HEK293 (cell line): ENCODE measurements around the gene MTA1.

Experiments
- CTCF ChIA-PET: fragments of 350-600 bp; formaldehyde crosslinking; extraction: SDS; loops from one replicate; lab custom pipeline; 2021; ENCODE audit warnings: antibody characterized with exemption; lab: Yijun Ruan, JAX
- POLR2A ChIA-PET: fragments of 300-600 bp; formaldehyde crosslinking; extraction: SDS; loops from one replicate; lab custom pipeline; 2020; ENCODE audit warnings: antibody characterized with exemption, inconsistent platforms; lab: Yijun Ruan, JAX
- H3K27ac ChIP-seq: fragments of 200-500 bp; sonication (Bioruptor generic); 2 replicates; pipeline ENCODE4 v1.5.1; 2014; ENCODE audit warnings: low read depth, low read length, control low read depth, inconsistent platforms; ENCODE audit errors: extremely low read depth
- H3K36me3 ChIP-seq, 2 experiments: fragments of 200-500 bp in 1 of 2; sonication (Bioruptor generic) in 1 of 2; 1 replicate in 1 of 2; 2 replicates in 1 of 2; pipeline ENCODE4 v1.5.1; 2014 to 2017; ENCODE audit warnings: inconsistent platforms in 2 of 2, low read length in 2 of 2; ENCODE audit not compliant: control insufficient read depth in 2 of 2, insufficient read depth in 1 of 2
- H3K4me1 ChIP-seq: fragments of 200-500 bp; sonication (Bioruptor generic); 2 replicates; pipeline ENCODE4 v1.5.1; 2014; ENCODE audit warnings: mild to moderate bottlenecking, low read length, inconsistent platforms; ENCODE audit not compliant: control insufficient read depth, insufficient read depth
- H3K4me3 ChIP-seq: 2 replicates; pipeline ENCODE4 v1.5.1; 2011; ENCODE audit warnings: low read depth, mild to moderate bottlenecking, control low read depth, low read length, moderate library complexity
- H3K9me3 ChIP-seq: fragments of 200-500 bp; sonication (Bioruptor generic); 2 replicates; pipeline ENCODE4 v1.5.1; 2014; ENCODE audit warnings: low read depth, low read length, inconsistent platforms; ENCODE audit not compliant: control insufficient read depth, insufficient read depth
- BCL11A ChIP-seq: fragments of 450-650 bp; formaldehyde crosslinking; IDR thresholded peaks from 2 replicates; pipeline ENCODE4 v1.5.1; 2016; ENCODE audit warnings: low read depth, missing biosample characterization, missing genetic modification characterization
- GLIS1 ChIP-seq: fragments of 450-650 bp; formaldehyde crosslinking; IDR thresholded peaks from 2 replicates; pipeline ENCODE4 v1.5.1; 2016; ENCODE audit warnings: missing biosample characterization, missing genetic modification characterization
- GLIS2 ChIP-seq: fragments of 450-650 bp; formaldehyde crosslinking; IDR thresholded peaks from 2 replicates; pipeline ENCODE4 v1.5.1; 2016; ENCODE audit warnings: missing biosample characterization, missing genetic modification characterization
- HOXD13 ChIP-seq: sonication (generic); formaldehyde crosslinking; IDR thresholded peaks from 2 replicates; pipeline ENCODE4 v1.8.0; 2022; ENCODE audit warnings: missing genetic modification reagents, borderline replicate concordance
- KLF8 ChIP-seq: fragments of 450-650 bp; formaldehyde crosslinking; IDR thresholded peaks from 2 replicates; pipeline ENCODE4 v1.5.1; 2016; ENCODE audit warnings: missing biosample characterization, missing genetic modification characterization
- MYNN ChIP-seq: fragments of 450-650 bp; formaldehyde crosslinking; IDR thresholded peaks from 2 replicates; pipeline ENCODE4 v1.5.1; 2016; ENCODE audit warnings: missing biosample characterization, missing genetic modification characterization, borderline replicate concordance
- REST ChIP-seq: fragments of 450-650 bp; formaldehyde crosslinking; IDR thresholded peaks from 2 replicates; pipeline ENCODE4 v1.5.1; 2016; ENCODE audit warnings: missing biosample characterization, missing genetic modification characterization
- SCRT1 ChIP-seq: fragments of 450-650 bp; formaldehyde crosslinking; IDR thresholded peaks from 2 replicates; pipeline ENCODE4 v1.5.1; 2016; ENCODE audit warnings: missing biosample characterization, missing genetic modification characterization, borderline replicate concordance
- SCRT2 ChIP-seq: fragments of 450-650 bp; formaldehyde crosslinking; IDR thresholded peaks from 2 replicates; pipeline ENCODE4 v1.5.1; 2016; ENCODE audit warnings: missing biosample characterization, missing genetic modification characterization
- SP3 ChIP-seq: fragments of 450-650 bp; formaldehyde crosslinking; IDR thresholded peaks from 2 replicates; pipeline ENCODE4 v1.5.1; 2016; ENCODE audit warnings: missing biosample characterization, missing genetic modification characterization
- ZFHX2 ChIP-seq: fragments of 450-650 bp; formaldehyde crosslinking; conservative IDR thresholded peaks from 2 replicates; pipeline ENCODE4 v1.5.1; 2016; ENCODE audit warnings: missing biosample characterization, missing genetic modification characterization
- ZFP69B ChIP-seq: fragments of 450-650 bp; formaldehyde crosslinking; IDR thresholded peaks from 2 replicates; pipeline ENCODE4 v1.5.1; 2016; ENCODE audit warnings: missing biosample characterization, missing genetic modification characterization
- ZIC2 ChIP-seq: fragments of 450-650 bp; formaldehyde crosslinking; IDR thresholded peaks from 2 replicates; pipeline ENCODE4 v1.5.1; 2016; ENCODE audit warnings: missing biosample characterization, missing genetic modification characterization
- ZNF169 ChIP-seq: fragments of 450-650 bp; formaldehyde crosslinking; IDR thresholded peaks from 2 replicates; pipeline ENCODE4 v1.5.1; 2016; ENCODE audit warnings: missing biosample characterization, missing genetic modification characterization
- ZNF292 ChIP-seq: fragments of 450-650 bp; formaldehyde crosslinking; IDR thresholded peaks from 2 replicates; pipeline ENCODE4 v1.5.1; 2016; ENCODE audit warnings: low read depth, missing biosample characterization, missing genetic modification characterization, borderline replicate concordance
- ZNF335 ChIP-seq: fragments of 450-650 bp; formaldehyde crosslinking; conservative IDR thresholded peaks from 2 replicates; pipeline ENCODE4 v1.5.1; 2016; ENCODE audit warnings: missing biosample characterization, missing genetic modification characterization
- ZNF426 ChIP-seq: fragments of 450-650 bp; formaldehyde crosslinking; IDR thresholded peaks from 2 replicates; pipeline ENCODE4 v1.5.1; 2017; ENCODE audit warnings: missing biosample characterization, missing genetic modification characterization, mild to moderate bottlenecking, inconsistent platforms, moderate library complexity
- ZNF513 ChIP-seq: fragments of 450-650 bp; IDR thresholded peaks from 2 replicates; pipeline ENCODE4 v1.5.1; 2018; ENCODE audit warnings: missing biosample characterization, missing genetic modification characterization
- ZNF654 ChIP-seq: fragments of 450-650 bp; formaldehyde crosslinking; IDR thresholded peaks from 2 replicates; pipeline ENCODE4 v1.5.1; 2016; ENCODE audit warnings: low read depth, missing biosample characterization, missing genetic modification characterization
- ZNF768 ChIP-seq: fragments of 450-650 bp; formaldehyde crosslinking; IDR thresholded peaks from 2 replicates; pipeline ENCODE4 v1.5.1; 2018; ENCODE audit warnings: missing biosample characterization, mild to moderate bottlenecking, missing genetic modification characterization
- ZSCAN30 ChIP-seq: fragments of 450-650 bp; IDR thresholded peaks from 2 replicates; pipeline ENCODE4 v1.5.1; 2018; ENCODE audit warnings: missing biosample characterization, mild to moderate bottlenecking, missing genetic modification characterization, moderate library complexity
- TF ChIP-seq, protein P1 (sequence below): fragments of 450-650 bp; formaldehyde crosslinking; IDR thresholded peaks from 2 replicates; pipeline ENCODE4 v1.5.0; 2017; ENCODE audit warnings: missing biosample characterization, missing genetic modification characterization, borderline replicate concordance

Gene MTA1

DNA sequence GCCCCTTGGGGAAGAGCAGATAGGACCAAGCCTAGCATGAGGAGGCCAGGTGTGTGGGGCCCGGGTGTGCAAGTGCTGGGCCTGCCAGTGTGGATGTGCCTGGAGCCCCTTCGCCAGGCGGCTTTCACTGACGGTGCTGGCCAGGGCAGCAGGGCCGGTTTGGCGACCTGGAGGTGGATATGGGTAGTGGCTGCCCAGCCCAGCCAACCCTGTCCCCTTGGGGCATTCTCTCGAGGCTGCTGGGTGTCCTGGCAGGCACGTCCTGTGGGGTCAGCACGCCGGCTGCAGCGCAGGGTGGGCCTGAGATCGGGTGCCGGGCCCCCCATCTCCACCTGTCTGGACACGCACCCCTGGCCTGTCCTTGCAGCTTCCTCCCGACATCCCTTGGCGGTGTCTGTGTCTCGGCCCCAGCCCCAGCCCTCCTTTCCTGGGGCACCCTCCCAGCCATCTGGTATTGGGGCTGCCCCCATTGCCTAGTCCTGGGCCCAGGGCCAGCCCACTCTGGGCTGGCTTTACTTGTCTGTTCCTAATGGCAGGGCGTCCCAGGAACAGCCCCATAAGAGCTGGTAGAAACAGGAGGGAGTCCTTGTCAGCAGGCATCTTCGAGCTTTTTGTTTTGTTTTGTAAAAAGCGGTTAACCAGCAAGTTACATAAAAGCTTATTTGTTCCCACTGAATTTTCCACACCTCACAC lies 47.8 kb downstream of the MTA1 start (continued):
- TF ChIP-seq, protein P1, sequence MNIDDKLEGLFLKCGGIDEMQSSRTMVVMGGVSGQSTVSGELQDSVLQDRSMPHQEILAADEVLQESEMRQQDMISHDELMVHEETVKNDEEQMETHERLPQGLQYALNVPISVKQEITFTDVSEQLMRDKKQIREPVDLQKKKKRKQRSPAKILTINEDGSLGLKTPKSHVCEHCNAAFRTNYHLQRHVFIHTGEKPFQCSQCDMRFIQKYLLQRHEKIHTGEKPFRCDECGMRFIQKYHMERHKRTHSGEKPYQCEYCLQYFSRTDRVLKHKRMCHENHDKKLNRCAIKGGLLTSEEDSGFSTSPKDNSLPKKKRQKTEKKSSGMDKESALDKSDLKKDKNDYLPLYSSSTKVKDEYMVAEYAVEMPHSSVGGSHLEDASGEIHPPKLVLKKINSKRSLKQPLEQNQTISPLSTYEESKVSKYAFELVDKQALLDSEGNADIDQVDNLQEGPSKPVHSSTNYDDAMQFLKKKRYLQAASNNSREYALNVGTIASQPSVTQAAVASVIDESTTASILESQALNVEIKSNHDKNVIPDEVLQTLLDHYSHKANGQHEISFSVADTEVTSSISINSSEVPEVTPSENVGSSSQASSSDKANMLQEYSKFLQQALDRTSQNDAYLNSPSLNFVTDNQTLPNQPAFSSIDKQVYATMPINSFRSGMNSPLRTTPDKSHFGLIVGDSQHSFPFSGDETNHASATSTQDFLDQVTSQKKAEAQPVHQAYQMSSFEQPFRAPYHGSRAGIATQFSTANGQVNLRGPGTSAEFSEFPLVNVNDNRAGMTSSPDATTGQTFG (tag by site-specific recombination), result no peak
- no peak for TF ChIP-seq ZSCAN30 (tag by site-specific recombination)
- TF ChIP-seq ZNF513 (tag by site-specific recombination), result no peak
- TF ChIP-seq ZFP69B (tag by site-specific recombination), result peak; percentile 21; the same call in 1 of the 2 replicates

DNA sequence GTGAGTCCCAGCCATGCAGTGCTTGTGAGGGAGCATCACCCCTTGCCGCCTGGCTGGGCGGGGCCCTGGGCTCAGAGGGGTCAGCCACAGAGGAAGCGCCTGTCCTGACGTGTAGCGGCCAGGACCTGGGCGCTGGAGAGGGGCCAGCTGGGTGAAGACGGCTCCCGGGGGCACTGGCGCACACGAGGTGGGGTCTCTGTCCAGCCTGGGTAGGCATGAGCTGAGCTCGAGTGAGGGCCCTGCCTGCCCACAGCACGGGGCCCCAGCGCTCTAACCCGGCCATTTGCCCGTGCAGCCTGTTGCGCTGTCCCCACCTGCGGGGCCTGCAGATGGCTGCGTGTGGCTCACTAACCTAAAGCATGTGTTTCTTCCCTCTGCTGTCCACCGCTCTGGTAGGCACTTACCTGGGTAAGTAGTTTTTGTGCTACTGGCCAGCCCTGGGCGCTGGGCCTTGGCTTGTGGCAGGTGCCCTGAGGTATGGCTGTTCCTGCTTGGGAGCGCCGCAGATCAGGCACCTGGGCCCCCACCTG lies 48.4 kb downstream of the MTA1 start:
- POLR2A ChIA-PET, result no interaction called here
- peaks cover 0 to 67% of the 10 kb centered on the region in 2 experiments; a peak in 1 of 3 replicates for H3K36me3 ChIP-seq

DNA sequence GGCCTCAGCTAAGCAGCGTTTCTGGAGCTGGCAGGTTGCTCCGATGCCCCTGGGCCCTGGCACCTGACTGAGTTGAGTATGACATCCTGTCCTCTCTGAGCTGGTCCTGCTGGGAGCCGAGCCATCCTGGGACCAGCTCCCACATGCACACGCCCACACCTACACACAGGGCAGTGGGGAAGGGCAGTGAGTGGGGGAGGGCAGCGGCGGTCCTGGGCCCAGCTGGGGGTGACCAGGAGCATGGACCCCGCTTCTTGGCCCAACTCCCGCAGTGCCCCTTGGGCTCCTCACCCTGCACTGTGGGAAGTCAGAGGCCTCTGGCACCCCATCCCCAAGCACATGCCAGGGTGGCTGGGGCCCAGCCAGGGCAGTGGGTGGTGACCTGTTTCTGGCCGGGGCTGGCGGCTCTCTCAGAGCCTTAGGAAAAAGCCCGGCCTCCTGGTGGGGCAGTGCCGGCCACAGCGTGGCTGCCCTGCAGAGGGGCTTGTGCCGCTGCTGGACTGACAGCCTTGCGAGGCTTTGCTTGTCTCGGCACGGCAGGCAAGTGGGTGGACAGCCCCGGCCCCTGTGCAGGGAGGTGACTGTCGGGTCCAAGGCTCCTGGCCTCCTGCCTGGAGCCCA lies 49.1 kb downstream of the MTA1 start:
- H3K27ac ChIP-seq, result no peak overlapping the region
- peaks cover 15% of the 10 kb centered on the region for H3K4me1 ChIP-seq
- no peak for TF ChIP-seq ZNF169 (tag by site-specific recombination)
- peak; percentile 65 for TF ChIP-seq ZNF335 (tag by site-specific recombination)
- no peak for TF ChIP-seq HOXD13
- peak; percentile 27; the same call in 1 of the 2 replicates for TF ChIP-seq GLIS2
- TF ChIP-seq ZFHX2, result peak; percentile 69
- no peak for TF ChIP-seq MYNN
- TF ChIP-seq ZNF426 (tag by site-specific recombination), result no peak
- TF ChIP-seq ZIC2 (tag by site-specific recombination), result peak; percentile 53
- TF ChIP-seq ZNF292 (tag by site-specific recombination), result no peak
- peak; percentile 41; the same call in 1 of the 2 replicates for TF ChIP-seq BCL11A (tag by site-specific recombination)
- no peak for TF ChIP-seq ZNF654 (tag by site-specific recombination)
- 0 out of 2 replicates have a peak, but pooled peaks have one; percentile 28 for TF ChIP-seq KLF8 (tag by site-specific recombination)
- TF ChIP-seq GLIS1 (tag by site-specific recombination), result no peak
- TF ChIP-seq, all 188 proteins: peak for 6
- Histone ChIP-seq H3K4me3 (no peak overlapping the region), H3K9me3 (no peaks in the 10 kb centered on the region), H3K36me3 (peaks cover 0 to 60% of the 10 kb centered on the region in 2 experiments; a peak in 1 of 3 replicates)
- ChIA-PET POLR2A (interaction anchor here (0.5 to 0.9 kb wide), 2 partner anchors 21 to 23 kb away, joined by 3 to 10 read pairs; no protein-coding TSS in a partner anchor), CTCF (interaction anchor here (0.6 to 5.7 kb wide), 3 partner anchors 13 to 82 kb away, joined by 5 to 31 read pairs (median 6); no protein-coding TSS in a partner anchor)

More for the DNA sequence above, 48.4 kb downstream of the MTA1 start:
- Histone ChIP-seq H3K4me1 (peaks cover 10% of the 10 kb centered on the region), H3K4me3 (no peak overlapping the region), H3K9me3 (no peaks in the 10 kb centered on the region), H3K27ac (no peak overlapping the region)
- CTCF ChIA-PET, result interaction anchor here (0.9 to 5.7 kb wide), 3 partner anchors 13 to 65 kb away, joined by 3 to 31 read pairs (median 6); no protein-coding TSS in a partner anchor
- TF ChIP-seq ZNF768 (no peak), REST (tag by site-specific recombination) (0 out of 2 replicates have a peak, but pooled peaks have one; percentile 11), SP3 (tag by site-specific recombination) (no peak), SCRT1 (peak; percentile 98), SCRT2 (tag by site-specific recombination) (peak; percentile 95)
